ENCODE data around the gene AASDH.

The AASDH gene

DNA sequence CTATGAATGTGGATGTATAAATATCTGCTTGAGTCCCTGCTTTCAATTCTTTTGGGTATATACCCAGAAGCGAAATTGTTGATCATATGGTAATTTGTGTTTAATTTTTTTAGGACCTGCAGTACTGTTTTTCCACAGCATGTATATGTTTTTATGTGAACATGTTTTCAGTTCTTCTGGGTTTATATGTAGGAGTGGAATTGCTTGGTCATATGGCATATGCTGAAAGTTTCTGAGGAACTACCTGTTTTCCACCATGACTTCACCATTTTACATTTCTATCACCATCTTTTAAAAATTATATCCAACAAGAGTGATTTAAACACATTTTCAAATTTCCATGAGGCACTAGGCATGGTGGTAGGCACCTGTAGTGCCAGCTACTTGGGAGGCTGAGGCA is 39.9 kb upstream of the AASDH start:
- in situ Hi-C loops (cut with MboI; ENCODE audit: low pct_unique_long_range_greater_than_20kb, low sequenced_read_pairs, unreplicated experiment): no loop called here
- no peak for DNase-seq (ENCODE audit: low spot score)
- TF ChIP-seq, protein P1, sequence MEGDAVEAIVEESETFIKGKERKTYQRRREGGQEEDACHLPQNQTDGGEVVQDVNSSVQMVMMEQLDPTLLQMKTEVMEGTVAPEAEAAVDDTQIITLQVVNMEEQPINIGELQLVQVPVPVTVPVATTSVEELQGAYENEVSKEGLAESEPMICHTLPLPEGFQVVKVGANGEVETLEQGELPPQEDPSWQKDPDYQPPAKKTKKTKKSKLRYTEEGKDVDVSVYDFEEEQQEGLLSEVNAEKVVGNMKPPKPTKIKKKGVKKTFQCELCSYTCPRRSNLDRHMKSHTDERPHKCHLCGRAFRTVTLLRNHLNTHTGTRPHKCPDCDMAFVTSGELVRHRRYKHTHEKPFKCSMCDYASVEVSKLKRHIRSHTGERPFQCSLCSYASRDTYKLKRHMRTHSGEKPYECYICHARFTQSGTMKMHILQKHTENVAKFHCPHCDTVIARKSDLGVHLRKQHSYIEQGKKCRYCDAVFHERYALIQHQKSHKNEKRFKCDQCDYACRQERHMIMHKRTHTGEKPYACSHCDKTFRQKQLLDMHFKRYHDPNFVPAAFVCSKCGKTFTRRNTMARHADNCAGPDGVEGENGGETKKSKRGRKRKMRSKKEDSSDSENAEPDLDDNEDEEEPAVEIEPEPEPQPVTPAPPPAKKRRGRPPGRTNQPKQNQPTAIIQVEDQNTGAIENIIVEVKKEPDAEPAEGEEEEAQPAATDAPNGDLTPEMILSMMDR (IDR thresholded peaks at IDR 0.05; ENCODE audit: extremely low read depth, insufficient read depth, missing control alignments): no peak

GRCh38 chr4:56426273-56426672 is 39.0 kb upstream of the AASDH start:
- peak; percentile 35 for DNase-seq (ENCODE audit: low spot score)
- TF ChIP-seq, protein P1 (IDR thresholded peaks at IDR 0.05; ENCODE audit: extremely low read depth, insufficient read depth, missing control alignments): no peak
- in situ Hi-C loops (cut with MboI; ENCODE audit: low pct_unique_long_range_greater_than_20kb, low sequenced_read_pairs, unreplicated experiment): no loop called here

DNA sequence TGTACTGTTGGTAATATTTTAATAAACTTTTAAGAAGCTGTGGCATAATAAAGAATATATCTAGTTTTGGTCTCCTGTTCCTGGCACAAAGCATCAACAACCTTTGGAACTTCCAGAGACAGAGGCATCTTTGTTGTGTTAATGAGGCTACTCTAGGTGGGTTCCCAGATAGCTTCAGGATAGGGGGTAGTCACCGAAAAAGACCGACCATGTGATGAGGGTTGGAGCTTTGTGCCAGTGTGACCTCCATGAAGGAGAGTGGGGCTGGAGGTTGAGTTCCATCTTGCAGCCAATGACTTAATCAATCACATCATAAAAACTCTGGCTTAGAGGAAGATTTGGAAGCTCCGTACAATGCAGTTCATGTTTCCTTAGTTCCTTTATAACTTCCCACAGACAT is 38.2 kb upstream of the AASDH start:
- in situ Hi-C loops (cut with MboI; ENCODE audit: low pct_unique_long_range_greater_than_20kb, low sequenced_read_pairs, unreplicated experiment): no loop called here
- TF ChIP-seq, protein P1 (IDR thresholded peaks at IDR 0.05; ENCODE audit: extremely low read depth, insufficient read depth, missing control alignments): no peak
- DNase-seq (ENCODE audit: low spot score): no peak

- in situ Hi-C loops (cut with MboI; ENCODE audit: low pct_unique_long_range_greater_than_20kb, low sequenced_read_pairs, unreplicated experiment): no loop called here
- peak; percentile 26 for DNase-seq (ENCODE audit: low spot score)
- TF ChIP-seq, protein P1 (IDR thresholded peaks at IDR 0.05; ENCODE audit: extremely low read depth, insufficient read depth, missing control alignments): peak; percentile 53
Observed at GRCh38 chr4:56424697-56425514, 37.6 kb upstream of the AASDH start.

DNA sequence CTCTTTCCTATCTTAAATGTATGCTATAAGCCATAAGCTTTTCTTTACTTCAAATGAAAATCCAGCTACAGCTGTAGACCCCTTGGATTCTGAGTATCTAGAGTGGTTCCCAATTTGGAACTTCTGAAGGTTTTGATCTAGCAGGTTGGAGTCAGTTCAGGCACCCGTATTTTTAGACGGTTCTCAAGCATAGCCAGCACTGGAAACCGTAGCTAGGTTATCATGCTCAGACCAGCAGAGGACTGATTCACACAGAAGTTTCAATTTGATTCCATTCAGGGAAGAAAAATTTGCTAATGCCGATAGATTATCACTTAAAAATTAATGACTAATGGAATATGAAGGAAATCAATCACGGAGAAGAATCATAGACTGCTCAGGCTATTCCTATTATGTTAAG is 36.9 kb upstream of the AASDH start:
- in situ Hi-C loops (cut with MboI; ENCODE audit: low pct_unique_long_range_greater_than_20kb, low sequenced_read_pairs, unreplicated experiment): no loop called here
- DNase-seq (ENCODE audit: low spot score): no peak
- TF ChIP-seq, protein P1 (IDR thresholded peaks at IDR 0.05; ENCODE audit: extremely low read depth, insufficient read depth, missing control alignments): no peak

DNA sequence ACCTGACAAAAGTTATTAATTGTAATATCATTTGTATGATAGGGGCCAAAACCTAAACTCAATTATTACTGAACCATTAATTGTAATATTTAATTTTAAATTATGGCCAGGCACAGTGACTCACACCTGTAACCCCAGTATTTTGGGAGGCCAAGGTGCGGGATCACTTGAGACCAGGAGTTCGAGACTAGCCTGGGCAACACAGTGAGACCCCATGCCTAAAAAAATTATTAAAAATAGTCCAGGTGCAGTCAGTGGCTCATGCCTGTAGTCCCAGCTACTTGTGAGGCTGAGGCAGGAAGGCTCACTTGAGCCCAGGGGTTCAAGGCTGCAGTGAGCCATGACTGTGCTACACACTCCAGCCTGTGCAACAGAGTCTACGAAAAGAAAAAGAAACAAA is 30.1 kb upstream of the AASDH start:
- TF ChIP-seq, protein P1 (IDR thresholded peaks at IDR 0.05; ENCODE audit: extremely low read depth, insufficient read depth, missing control alignments): no peak
- in situ Hi-C loops (cut with MboI; ENCODE audit: low pct_unique_long_range_greater_than_20kb, low sequenced_read_pairs, unreplicated experiment): no loop called here
- DNase-seq (ENCODE audit: low spot score): no peak

Data from GM13977 (cell line).